Measurements from ENCODE around the gene SBF2.

SBF2 gene

DNA sequence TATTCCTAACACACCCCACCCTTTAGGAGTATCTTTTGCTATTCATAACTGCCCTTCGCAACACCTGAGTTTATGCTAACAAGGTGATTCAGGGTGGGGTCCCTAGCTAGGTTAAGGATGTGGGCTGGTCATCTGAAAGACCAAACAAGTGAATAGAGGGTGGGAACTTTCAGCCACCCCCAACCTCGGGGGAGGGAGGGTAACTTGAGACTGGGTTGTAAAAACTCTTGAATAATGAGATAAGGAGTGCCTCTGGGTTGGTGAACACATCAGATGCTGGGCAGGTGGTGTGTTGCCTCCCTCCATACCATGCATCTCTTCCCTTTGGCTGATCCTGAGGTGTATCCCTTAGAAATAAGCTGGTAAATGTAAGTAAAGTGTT, 518.6 kb downstream of the SBF2 start:
- no peaks in the 10 kb centered on the region for H3K36me3 ChIP-seq (ENCODE audit: low read length)
- no peak overlapping the region for H3K4me2 ChIP-seq (ENCODE audit: low read depth, low read length, poor library complexity, severe bottlenecking)
- H4K20me1 ChIP-seq (ENCODE audit: low read depth, low read length), result no peaks in the 10 kb centered on the region
- no peaks in the 10 kb centered on the region for H3K9me2 ChIP-seq (replicated peaks; ENCODE audit: insufficient read depth, low read length)
- H3K79me2 ChIP-seq (ENCODE audit: insufficient read depth, low read length), result peaks cover 14% of the 10 kb centered on the region; the same call in 1 of the 2 replicates
- H3K27ac ChIP-seq (ENCODE audit: low read depth, low read length), result no peak overlapping the region
- no peak overlapping the region for H3K4me3 ChIP-seq (ENCODE audit: insufficient read depth, low read length, poor library complexity, severe bottlenecking)
- H3F3A ChIP-seq (ENCODE audit: insufficient read depth), result no peaks in the 10 kb centered on the region
- no peak overlapping the region for H2AFZ ChIP-seq (ENCODE audit: low read depth, low read length, severe bottlenecking)
- TF ChIP-seq, protein P1, sequence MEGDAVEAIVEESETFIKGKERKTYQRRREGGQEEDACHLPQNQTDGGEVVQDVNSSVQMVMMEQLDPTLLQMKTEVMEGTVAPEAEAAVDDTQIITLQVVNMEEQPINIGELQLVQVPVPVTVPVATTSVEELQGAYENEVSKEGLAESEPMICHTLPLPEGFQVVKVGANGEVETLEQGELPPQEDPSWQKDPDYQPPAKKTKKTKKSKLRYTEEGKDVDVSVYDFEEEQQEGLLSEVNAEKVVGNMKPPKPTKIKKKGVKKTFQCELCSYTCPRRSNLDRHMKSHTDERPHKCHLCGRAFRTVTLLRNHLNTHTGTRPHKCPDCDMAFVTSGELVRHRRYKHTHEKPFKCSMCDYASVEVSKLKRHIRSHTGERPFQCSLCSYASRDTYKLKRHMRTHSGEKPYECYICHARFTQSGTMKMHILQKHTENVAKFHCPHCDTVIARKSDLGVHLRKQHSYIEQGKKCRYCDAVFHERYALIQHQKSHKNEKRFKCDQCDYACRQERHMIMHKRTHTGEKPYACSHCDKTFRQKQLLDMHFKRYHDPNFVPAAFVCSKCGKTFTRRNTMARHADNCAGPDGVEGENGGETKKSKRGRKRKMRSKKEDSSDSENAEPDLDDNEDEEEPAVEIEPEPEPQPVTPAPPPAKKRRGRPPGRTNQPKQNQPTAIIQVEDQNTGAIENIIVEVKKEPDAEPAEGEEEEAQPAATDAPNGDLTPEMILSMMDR (IDR thresholded peaks at IDR 0.05; ENCODE audit: insufficient read depth, low read length, poor library complexity, severe bottlenecking), result no peak
- TF ChIP-seq EZH2phosphoT487 (conservative IDR thresholded peaks at IDR 0.05; ENCODE audit: low read length), result no peak
- no peaks in the 10 kb centered on the region for H3K27me3 ChIP-seq (ENCODE audit: low read length)
- H3K9me3 ChIP-seq (ENCODE audit: insufficient read depth, low read length), result no peaks in the 10 kb centered on the region
- H3K9ac ChIP-seq (ENCODE audit: low read length), result no peak overlapping the region

DNA sequence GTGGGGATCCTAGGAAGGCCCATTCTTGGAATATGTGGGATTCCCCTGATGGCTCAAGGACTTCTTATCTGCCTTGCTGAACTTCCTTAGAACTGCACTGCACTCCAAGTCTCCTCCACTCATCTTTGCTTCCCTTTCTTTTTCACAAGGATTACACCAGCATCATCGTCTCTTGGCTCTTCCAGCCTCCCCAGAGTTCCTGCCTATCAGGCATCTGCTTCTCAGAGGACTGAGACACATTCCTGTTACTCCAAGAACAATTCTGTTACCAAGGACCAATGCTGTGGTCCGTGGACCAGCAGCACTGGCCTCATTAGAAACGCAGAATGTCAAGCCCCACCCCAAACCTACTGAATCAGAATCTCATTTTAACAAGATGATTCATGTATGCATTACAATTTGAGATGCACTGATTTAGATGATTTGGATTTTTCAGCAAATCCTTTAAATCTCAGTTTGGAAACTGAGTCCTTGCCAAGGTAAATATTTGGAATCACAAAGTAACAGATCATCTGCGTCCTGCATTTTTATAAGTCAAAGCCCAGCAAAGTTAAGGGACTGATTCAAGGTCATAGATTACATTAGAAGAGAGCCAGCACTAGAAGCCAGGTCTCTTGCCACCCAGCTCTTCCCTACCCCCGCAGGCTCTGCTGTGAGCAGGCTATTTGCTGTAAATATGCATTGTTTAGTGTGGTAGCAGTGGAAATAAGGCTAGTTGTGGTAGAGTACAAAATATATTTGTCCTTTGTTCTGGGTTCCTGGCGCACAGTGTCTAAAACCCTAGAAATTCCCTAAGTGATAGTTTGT, 519.2 kb downstream of the SBF2 start:
- Histone ChIP-seq H3K4me3 (ENCODE audit: insufficient read depth, low read length, poor library complexity, severe bottlenecking) (no peak overlapping the region), H3K9me2 (replicated peaks; ENCODE audit: insufficient read depth, low read length) (no peaks in the 10 kb centered on the region), H4K20me1 (ENCODE audit: low read depth, low read length) (no peaks in the 10 kb centered on the region), H3K9ac (ENCODE audit: low read length) (no peak overlapping the region), H3K4me2 (ENCODE audit: low read depth, low read length, poor library complexity, severe bottlenecking) (no peak overlapping the region), H3K79me2 (ENCODE audit: insufficient read depth, low read length) (peaks cover 19% of the 10 kb centered on the region; the same call in 1 of the 2 replicates), H3K9me3 (ENCODE audit: insufficient read depth, low read length) (no peaks in the 10 kb centered on the region), H3K36me3 (ENCODE audit: low read length) (no peaks in the 10 kb centered on the region), H3F3A (ENCODE audit: insufficient read depth) (no peaks in the 10 kb centered on the region), H3K27me3 (ENCODE audit: low read length) (no peaks in the 10 kb centered on the region), H3K27ac (ENCODE audit: low read depth, low read length) (no peak overlapping the region), H2AFZ (ENCODE audit: low read depth, low read length, severe bottlenecking) (no peak overlapping the region)
- no peak for TF ChIP-seq EZH2phosphoT487 (conservative IDR thresholded peaks at IDR 0.05; ENCODE audit: low read length)
- TF ChIP-seq, protein P1 (IDR thresholded peaks at IDR 0.05; ENCODE audit: insufficient read depth, low read length, poor library complexity, severe bottlenecking), result no peak

DNA sequence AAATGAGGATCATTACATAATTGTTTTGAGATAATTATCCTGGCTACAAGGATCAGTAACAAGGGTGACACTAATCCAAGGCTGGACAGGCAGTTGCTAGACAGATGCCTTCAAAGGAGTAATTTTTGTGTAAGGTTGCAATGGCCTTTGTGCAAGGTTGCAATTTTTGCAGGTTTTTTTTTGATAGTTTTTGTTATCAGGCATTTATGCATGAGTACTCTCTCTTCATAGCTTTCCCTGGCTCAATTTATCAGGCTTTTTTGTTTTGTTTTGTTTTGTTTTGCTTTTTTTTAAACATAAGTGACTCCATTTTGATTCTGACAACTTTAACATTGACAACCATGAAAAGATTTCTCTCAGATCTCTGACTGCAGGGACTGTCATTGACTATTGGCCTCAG, 519.9 kb downstream of the SBF2 start:
- Histone ChIP-seq H3K27ac (ENCODE audit: low read depth, low read length) (no peak overlapping the region), H3K9me2 (replicated peaks; ENCODE audit: insufficient read depth, low read length) (no peaks in the 10 kb centered on the region), H3K4me2 (ENCODE audit: low read depth, low read length, poor library complexity, severe bottlenecking) (no peak overlapping the region), H3K27me3 (ENCODE audit: low read length) (no peaks in the 10 kb centered on the region), H3K9ac (ENCODE audit: low read length) (no peak overlapping the region), H3K36me3 (ENCODE audit: low read length) (no peaks in the 10 kb centered on the region), H3F3A (ENCODE audit: insufficient read depth) (no peaks in the 10 kb centered on the region), H3K4me3 (ENCODE audit: insufficient read depth, low read length, poor library complexity, severe bottlenecking) (no peak overlapping the region), H3K9me3 (ENCODE audit: insufficient read depth, low read length) (no peaks in the 10 kb centered on the region), H2AFZ (ENCODE audit: low read depth, low read length, severe bottlenecking) (no peak overlapping the region), H4K20me1 (ENCODE audit: low read depth, low read length) (no peaks in the 10 kb centered on the region), H3K79me2 (ENCODE audit: insufficient read depth, low read length) (peaks cover 12% of the 10 kb centered on the region; the same call in 1 of the 2 replicates)
- no peak for TF ChIP-seq EZH2phosphoT487 (conservative IDR thresholded peaks at IDR 0.05; ENCODE audit: low read length)
- TF ChIP-seq, protein P1 (IDR thresholded peaks at IDR 0.05; ENCODE audit: insufficient read depth, low read length, poor library complexity, severe bottlenecking), result no peak

Measured in SU-DHL-6 (cell line).